ENCODE results near the gene RNF121.

RNF121 gene

GRCh38 chr11:71951741-71952310 lies 23.0 kb downstream of the RNF121 start:
- no peak for ATAC-seq
- no peak overlapping the region for H3K27ac Mint-ChIP-seq
- no peaks in the 10 kb centered on the region for H3K27me3 Mint-ChIP-seq
- peaks cover 53% of the 10 kb centered on the region for H3K4me1 Mint-ChIP-seq
- no peak overlapping the region for H3K4me3 Mint-ChIP-seq
- no peaks in the 10 kb centered on the region for H3K9me3 Mint-ChIP-seq
- peaks cover 20% of the 10 kb centered on the region for H3K36me3 Mint-ChIP-seq

GRCh38 chr11:71955898-71956456 lies 27.1 kb downstream of the RNF121 start:
- Mint-ChIP-seq H3K4me1 (peaks cover 43% of the 10 kb centered on the region), H3K27me3 (no peaks in the 10 kb centered on the region), H3K27ac (peak overlapping the region; percentile 25), H3K36me3 (peaks cover 33% of the 10 kb centered on the region), H3K4me3 (no peak overlapping the region), H3K9me3 (peaks cover 2% of the 10 kb centered on the region)
- no peak for ATAC-seq

- H3K27me3 Mint-ChIP-seq = no peaks in the 10 kb centered on the region
- peak; percentile 78 for ATAC-seq
- H3K9me3 Mint-ChIP-seq = peaks cover 2% of the 10 kb centered on the region
- peaks cover 23% of the 10 kb centered on the region for H3K4me1 Mint-ChIP-seq
- peaks cover 31% of the 10 kb centered on the region for H3K36me3 Mint-ChIP-seq
- peak overlapping the region; percentile 30 for H3K4me3 Mint-ChIP-seq
- peak overlapping the region; percentile 66 for H3K27ac Mint-ChIP-seq
Observed at GRCh38 chr11:71962428-71963038, 33.7 kb downstream of the RNF121 start.

GRCh38 chr11:71963468-71963867 lies 34.6 kb downstream of the RNF121 start:
- no peaks in the 10 kb centered on the region for H3K27me3 Mint-ChIP-seq
- no peak overlapping the region for H3K4me3 Mint-ChIP-seq
- peaks cover 23% of the 10 kb centered on the region for H3K4me1 Mint-ChIP-seq
- no peak overlapping the region for H3K27ac Mint-ChIP-seq
- peaks cover 31% of the 10 kb centered on the region for H3K36me3 Mint-ChIP-seq
- no peak for ATAC-seq
- H3K9me3 Mint-ChIP-seq = peaks cover 2% of the 10 kb centered on the region

GRCh38 chr11:71964641-71965040 lies 35.8 kb downstream of the RNF121 start:
- Mint-ChIP-seq H3K27ac (no peak overlapping the region), H3K4me3 (no peak overlapping the region), H3K27me3 (no peaks in the 10 kb centered on the region), H3K9me3 (peaks cover 2% of the 10 kb centered on the region), H3K4me1 (peaks cover 23% of the 10 kb centered on the region), H3K36me3 (peaks cover 29% of the 10 kb centered on the region)
- no peak for ATAC-seq

- no peak overlapping the region for H3K4me3 Mint-ChIP-seq
- no peak overlapping the region for H3K27ac Mint-ChIP-seq
- no peaks in the 10 kb centered on the region for H3K27me3 Mint-ChIP-seq
- H3K4me1 Mint-ChIP-seq = peaks cover 4% of the 10 kb centered on the region
- no peak for ATAC-seq
- H3K9me3 Mint-ChIP-seq = no peaks in the 10 kb centered on the region
- H3K36me3 Mint-ChIP-seq = peaks cover 37% of the 10 kb centered on the region
Observed at GRCh38 chr11:71971680-71972079, 42.8 kb downstream of the RNF121 start.

GRCh38 chr11:71976551-71976950 lies 47.7 kb downstream of the RNF121 start:
- no peak for ATAC-seq
- no peak overlapping the region for H3K4me3 Mint-ChIP-seq
- H3K27ac Mint-ChIP-seq = peak overlapping the region; percentile 95
- peaks cover 29% of the 10 kb centered on the region for H3K4me1 Mint-ChIP-seq
- H3K27me3 Mint-ChIP-seq = no peaks in the 10 kb centered on the region
- peaks cover 50% of the 10 kb centered on the region for H3K36me3 Mint-ChIP-seq
- no peaks in the 10 kb centered on the region for H3K9me3 Mint-ChIP-seq

- Mint-ChIP-seq H3K27me3 (no peaks in the 10 kb centered on the region), H3K4me3 (no peak overlapping the region), H3K36me3 (peaks cover 50% of the 10 kb centered on the region), H3K4me1 (peaks cover 29% of the 10 kb centered on the region), H3K27ac (peak overlapping the region; percentile 95), H3K9me3 (no peaks in the 10 kb centered on the region)
- no peak for ATAC-seq
Observed at GRCh38 chr11:71977090-71977489, 48.2 kb downstream of the RNF121 start.

- peaks cover 29% of the 10 kb centered on the region for H3K4me1 Mint-ChIP-seq
- no peaks in the 10 kb centered on the region for H3K27me3 Mint-ChIP-seq
- H3K36me3 Mint-ChIP-seq = peaks cover 55% of the 10 kb centered on the region
- peak; percentile 97 for ATAC-seq
- H3K9me3 Mint-ChIP-seq = no peaks in the 10 kb centered on the region
- peak overlapping the region; percentile 12 for H3K4me3 Mint-ChIP-seq
- peak overlapping the region; percentile 95 for H3K27ac Mint-ChIP-seq
Observed at GRCh38 chr11:71977743-71978418, 49.0 kb downstream of the RNF121 start.

- H3K4me3 Mint-ChIP-seq = no peak overlapping the region
- no peaks in the 10 kb centered on the region for H3K27me3 Mint-ChIP-seq
- peaks cover 29% of the 10 kb centered on the region for H3K4me1 Mint-ChIP-seq
- H3K36me3 Mint-ChIP-seq = peaks cover 55% of the 10 kb centered on the region
- H3K9me3 Mint-ChIP-seq = no peaks in the 10 kb centered on the region
- peak overlapping the region; percentile 95 for H3K27ac Mint-ChIP-seq
- ATAC-seq = no peak
Observed at GRCh38 chr11:71979094-71979493, 50.2 kb downstream of the RNF121 start.

- no peaks in the 10 kb centered on the region for H3K9me3 Mint-ChIP-seq
Observed at GRCh38 chr11:71979602-71980001, 50.8 kb downstream of the RNF121 start.

GRCh38 chr11:71986131-71986530 lies 57.3 kb downstream of the RNF121 start:
- Mint-ChIP-seq H3K9me3 (no peaks in the 10 kb centered on the region), H3K27ac (peak overlapping the region; percentile 82), H3K4me1 (peaks cover 33% of the 10 kb centered on the region), H3K4me3 (no peak overlapping the region), H3K36me3 (peaks cover 55% of the 10 kb centered on the region), H3K27me3 (no peaks in the 10 kb centered on the region)
- ATAC-seq = peak; percentile 92

More at GRCh38 chr11:71979602-71980001, 50.8 kb downstream of the RNF121 start:
- peaks cover 52% of the 10 kb centered on the region for H3K36me3 Mint-ChIP-seq
- H3K4me1 Mint-ChIP-seq = peaks cover 29% of the 10 kb centered on the region
- H3K27ac Mint-ChIP-seq = peak overlapping the region; percentile 95
- no peak for ATAC-seq
- H3K27me3 Mint-ChIP-seq = no peaks in the 10 kb centered on the region
- no peak overlapping the region for H3K4me3 Mint-ChIP-seq

GRCh38 chr11:71987521-71987920 lies 58.7 kb downstream of the RNF121 start:
- Mint-ChIP-seq H3K4me3 (no peak overlapping the region), H3K9me3 (no peaks in the 10 kb centered on the region), H3K27ac (peak overlapping the region; percentile 82), H3K36me3 (peaks cover 41% of the 10 kb centered on the region), H3K27me3 (no peaks in the 10 kb centered on the region), H3K4me1 (peaks cover 47% of the 10 kb centered on the region)
- ATAC-seq = no peak

GRCh38 chr11:71988050-71988449 lies 59.2 kb downstream of the RNF121 start:
- Mint-ChIP-seq H3K9me3 (no peaks in the 10 kb centered on the region), H3K4me3 (no peak overlapping the region), H3K36me3 (peaks cover 40% of the 10 kb centered on the region), H3K27ac (no peak overlapping the region), H3K27me3 (no peaks in the 10 kb centered on the region), H3K4me1 (peaks cover 52% of the 10 kb centered on the region)
- ATAC-seq = no peak

GRCh38 chr11:71990701-71991100 lies 61.9 kb downstream of the RNF121 start:
- Mint-ChIP-seq H3K9me3 (no peaks in the 10 kb centered on the region), H3K36me3 (peaks cover 53% of the 10 kb centered on the region), H3K27me3 (no peaks in the 10 kb centered on the region), H3K4me3 (no peak overlapping the region), H3K27ac (peak overlapping the region; percentile 68), H3K4me1 (peaks cover 64% of the 10 kb centered on the region)
- ATAC-seq = no peak
